Endothelial cell of umbilical vein (primary cell): ENCODE measurements around the gene CNNM4. TPM values are rescaled to one million over a fixed set of nuclear protein-coding genes. Genes with fewer than 3 reads are reported as not detected.

Experiments used
- BruUV-seq: library from RNA; stranded (reverse); fragments of 400-500 nt; replicated peaks from 2 replicates; lab custom pipeline; 2021; lab: Mats Ljungman, UMichigan
- CTCF ChIA-PET: fragments of 300-600, 350-600 bp; sonication (Branson Sonifier 250); formaldehyde crosslinking; loops from one replicate; lab custom pipeline; 2021; ENCODE audit warnings: antibody characterized with exemption, inconsistent platforms; lab: Charles Lee
- POLR2A ChIA-PET: fragments of 300-600, 350-600 bp; sonication (Branson Sonifier 250); formaldehyde crosslinking; loops from one replicate; lab custom pipeline; 2021; ENCODE audit warnings: antibody characterized with exemption, inconsistent platforms; lab: Charles Lee
- DNase-seq: peaks from one replicate; pipeline ENCODE4 v3.0.0-alpha.2; 2011; ENCODE audit warnings: low read depth, low spot score
- FAIRE-seq: peaks from 2 replicates; lab custom pipeline; 2011; peaks lifted over from hg19 to GRCh38; lab: Jason Lieb, UNC
- H2AFZ ChIP-seq: 2 replicates; pipeline ENCODE4 v1.6.0; 2012; ENCODE audit warnings: low read depth, low read length, control low read depth, inconsistent platforms
- H3K27ac ChIP-seq: 2 replicates; pipeline ENCODE4 v1.5.1; 2011; ENCODE audit warnings: low read depth, mild to moderate bottlenecking, control low read depth, low read length, moderate library complexity; ENCODE audit not compliant: insufficient read depth
- H3K27me3 ChIP-seq, 2 experiments: 2 replicates each; pipeline versions ENCODE4 v1.6.0 to v1.6.1; 2011; ENCODE audit warnings: low read length in 2 of 2, mixed read lengths in 1 of 2; ENCODE audit not compliant: control insufficient read depth in 2 of 2, insufficient read depth in 2 of 2
- H3K36me3 ChIP-seq, 2 experiments: 2 replicates in 1 of 2; 3 replicates in 1 of 2; pipeline ENCODE4 v1.5.1; 2011; ENCODE audit warnings: low read length in 2 of 2, mild to moderate bottlenecking in 1 of 2, moderate library complexity in 1 of 2; ENCODE audit not compliant: control insufficient read depth in 2 of 2, insufficient read depth in 2 of 2; ENCODE audit errors: extremely low read depth in 1 of 2
- H3K4me1 ChIP-seq: 3 replicates; pipeline ENCODE4 v1.5.1; 2011; ENCODE audit warnings: mild to moderate bottlenecking, low read length; ENCODE audit not compliant: control insufficient read depth, insufficient read depth; ENCODE audit errors: extremely low read depth
- H3K4me2 ChIP-seq: 2 replicates; pipeline ENCODE4 v1.6.1; 2011; ENCODE audit warnings: low read length, control low read depth, mixed read lengths; ENCODE audit not compliant: insufficient read depth
- H3K4me3 ChIP-seq, 3 experiments: fragments of 200-600 bp in 1 of 3; sonication (generic), shearing (Covaris generic) in 1 of 3; replicated peaks in 1 of 3; 2 replicates each; pipeline ENCODE4 v1.5.1; 2011 to 2016; ENCODE audit warnings: control low read depth in 3 of 3, low read length in 3 of 3, mild to moderate bottlenecking in 2 of 3, inconsistent platforms in 1 of 3, low read depth in 1 of 3, moderate library complexity in 1 of 3; ENCODE audit not compliant: insufficient read depth in 1 of 3
- H3K79me2 ChIP-seq: 2 replicates; pipeline ENCODE4 v1.6.0; 2012; ENCODE audit warnings: low read length, inconsistent platforms; ENCODE audit not compliant: control insufficient read depth, insufficient read depth
- H3K9ac ChIP-seq: replicated peaks from 2 replicates; pipeline ENCODE3; 2011; ENCODE audit warnings: low read length, control low read depth; ENCODE audit not compliant: insufficient read depth; ENCODE audit errors: extremely low read depth
- H3K9me1 ChIP-seq: replicated peaks from 3 replicates; pipeline ENCODE4 v1.6.0; 2011; ENCODE audit warnings: mild to moderate bottlenecking, low read length; ENCODE audit not compliant: control insufficient read depth, insufficient read depth; ENCODE audit errors: extremely low read depth
- H3K9me3 ChIP-seq: replicated peaks from 2 replicates; pipeline ENCODE4 v1.5.1; 2012; ENCODE audit warnings: low read length, inconsistent platforms; ENCODE audit not compliant: control insufficient read depth, insufficient read depth
- H4K20me1 ChIP-seq: replicated peaks from 2 replicates; pipeline ENCODE3; 2011; ENCODE audit warnings: mild to moderate bottlenecking, low read length; ENCODE audit not compliant: control insufficient read depth, insufficient read depth; ENCODE audit errors: extremely low read depth
- CTCF ChIP-seq, 2 donors: IDR thresholded peaks; 1 replicate in 1 of 2; 2 replicates in 1 of 2; pipeline ENCODE4 v1.5.1; 2011; ENCODE audit warnings: low read length in 2 of 2, mild to moderate bottlenecking in 2 of 2, moderate library complexity in 2 of 2, control low read depth in 1 of 2, inconsistent platforms in 1 of 2, low read depth in 1 of 2; ENCODE audit not compliant: insufficient read depth in 1 of 2; ENCODE audit errors: extremely low read depth in 1 of 2
- EZH2 ChIP-seq: IDR thresholded peaks from 2 replicates; pipeline ENCODE4 v1.6.1; 2012; ENCODE audit warnings: borderline replicate concordance, low read depth, mild to moderate bottlenecking, moderate library complexity, low read length, inconsistent platforms; ENCODE audit not compliant: severe bottlenecking
- FOS ChIP-seq: IDR thresholded peaks from 2 replicates; pipeline ENCODE4 v1.6.1; 2011; ENCODE audit warnings: mild to moderate bottlenecking, low read length, moderate library complexity, borderline replicate concordance; ENCODE audit not compliant: insufficient read depth
- GATA2 ChIP-seq: IDR thresholded peaks from 2 replicates; pipeline ENCODE4 v1.7.0; 2011; ENCODE audit warnings: low read depth, mild to moderate bottlenecking, moderate library complexity, mixed read lengths, low read length; ENCODE audit not compliant: insufficient read length, insufficient read depth
- JUN ChIP-seq: IDR thresholded peaks from 2 replicates; pipeline ENCODE4 v1.6.1; 2011; ENCODE audit warnings: borderline replicate concordance, low read depth; ENCODE audit not compliant: insufficient read length, insufficient read depth
- MAX ChIP-seq: IDR thresholded peaks from 2 replicates; pipeline ENCODE4 v1.6.1; 2011; ENCODE audit not compliant: insufficient read depth, insufficient read length
- MYC ChIP-seq: IDR thresholded peaks from one replicate; pipeline ENCODE4 v1.6.1; 2011; ENCODE audit warnings: mild to moderate bottlenecking, low read depth, low read length
- POLR2A ChIP-seq: IDR thresholded peaks from 2 replicates; pipeline ENCODE4 v1.6.1; 2012; ENCODE audit warnings: low read depth, mild to moderate bottlenecking, control low read depth, low read length
- POLR2AphosphoS5 ChIP-seq: IDR thresholded peaks from 2 replicates; pipeline ENCODE4 v1.6.1; 2012; ENCODE audit warnings: low read depth, mild to moderate bottlenecking, control low read depth, low read length, moderate library complexity; ENCODE audit not compliant: insufficient read depth
- dilution Hi-C: fragments of 300-500 bp; cut with MboI; formaldehyde crosslinking; loops from one replicate; pipeline ENCODE4 v1.15.0; 2019; ENCODE audit warnings: low sequenced_read_pairs; ENCODE audit not compliant: extremely low pct_ligation_motif_present
- intact Hi-C: fragments of 100-400 bp; cut with micrococcal nuclease; formaldehyde crosslinking; loops from one replicate; pipeline ENCODE4 v1.10.0; 2022
- polyA plus RNA-seq, 4 experiments: library from polyadenylated mRNA; depleted of rRNA in 3 of 4; stranded (reverse) in 3 of 4; unstranded in 1 of 4; fragments of >200 nt; gene quantifications; 2 replicates each; pipeline versions ENCODE4 v1.2.1 to v1.2.3, GENCODE V29; 2011 to 2012; ENCODE audit warnings: missing spikeins in 1 of 4
- total RNA-seq: library from RNA; stranded (reverse); gene quantifications from 2 replicates; pipeline ENCODE4 v1.2.3, GENCODE V29; 2021

Gene CNNM4
- total and polyA plus RNA-seq, 2 donors (not counting 3 experiments of a cell fraction or from before 2014, with no cell fraction given), result 4.7 to 5.3 TPM

- Histone ChIP-seq H3K4me2 (no peak overlapping the region), H3K36me3 (peaks cover 0 to 9% of the 10 kb centered on the region in 2 experiments), H3K79me2 (no peaks in the 10 kb centered on the region), H3K9me1 (no peaks in the 10 kb centered on the region), H3K9me3 (no peaks in the 10 kb centered on the region), H3K4me1 (no peaks in the 10 kb centered on the region), H4K20me1 (no peaks in the 10 kb centered on the region), H3K4me3 (no peak overlapping the region), H3K9ac (no peak overlapping the region), H3K27me3 (no peaks in the 10 kb centered on the region), H3K27ac (no peak overlapping the region), H2AFZ (no peak overlapping the region)
- ChIA-PET POLR2A (no interaction called here), CTCF (no interaction called here)
- no peak for FAIRE-seq
- BruUV-seq, result no TSS peak
- dilution Hi-C loops (no loop called here), intact Hi-C loops (no loop called here)
- DNase-seq, result peak; percentile 16
- TF ChIP-seq MYC, result no peak
- no peak for TF ChIP-seq EZH2
- no peak for TF ChIP-seq GATA2
- no peak for TF ChIP-seq POLR2A
- TF ChIP-seq POLR2AphosphoS5, result no peak
- TF ChIP-seq CTCF (IDR thresholded peaks at IDR 0.05; ENCODE audit: extremely low read depth in 1 of 2, insufficient read depth in 1 of 2, low read depth in 1 of 2, low read length in 2 of 2), result no peak
- no peak for TF ChIP-seq FOS
- TF ChIP-seq JUN, result no peak
- TF ChIP-seq MAX, result no peak
These were observed 45.0 kb upstream of the CNNM4 start for GRCh38 chr2:96715658-96716057.
